T-helper 1 cell treated with Interleukin-12 subunit alpha and Interleukin-12 subunit beta and Interleukin-4 antibody, amounts not matched to agents 30 μg/mL and 1 μg/mL, for 36 hours (primary cell): ENCODE results near the gene RCOR3.

Source experiments
- H3K27ac Mint-ChIP-seq: one replicate; pipeline ENCODE4 v1.8.0; 2021; ENCODE audit warnings: mild to moderate bottlenecking, mixed read lengths
- H3K27me3 Mint-ChIP-seq: one replicate; pipeline ENCODE4 v1.8.0; 2021; ENCODE audit warnings: low read depth, mixed read lengths
- H3K36me3 Mint-ChIP-seq: one replicate; pipeline ENCODE4 v1.8.0; 2021; ENCODE audit warnings: low read depth, mixed read lengths
- H3K4me1 Mint-ChIP-seq: one replicate; pipeline ENCODE4 v1.8.0; 2021; ENCODE audit warnings: low read depth, mixed read lengths
- H3K4me3 Mint-ChIP-seq: one replicate; pipeline ENCODE4 v1.8.0; 2021; ENCODE audit warnings: mild to moderate bottlenecking, moderate library complexity, mixed read lengths
- H3K9me3 Mint-ChIP-seq: one replicate; pipeline ENCODE4 v1.8.0; 2021; ENCODE audit warnings: mixed read lengths

Gene RCOR3

GRCh38 chr1:211352465-211352864 lies 93.3 kb downstream of the RCOR3 start:
- Mint-ChIP-seq H3K36me3 (peaks cover 47% of the 10 kb centered on the region), H3K9me3 (peaks cover 15% of the 10 kb centered on the region), H3K27ac (no peak overlapping the region), H3K4me1 (peaks cover 39% of the 10 kb centered on the region), H3K27me3 (no peaks in the 10 kb centered on the region), H3K4me3 (no peak overlapping the region)

DNA sequence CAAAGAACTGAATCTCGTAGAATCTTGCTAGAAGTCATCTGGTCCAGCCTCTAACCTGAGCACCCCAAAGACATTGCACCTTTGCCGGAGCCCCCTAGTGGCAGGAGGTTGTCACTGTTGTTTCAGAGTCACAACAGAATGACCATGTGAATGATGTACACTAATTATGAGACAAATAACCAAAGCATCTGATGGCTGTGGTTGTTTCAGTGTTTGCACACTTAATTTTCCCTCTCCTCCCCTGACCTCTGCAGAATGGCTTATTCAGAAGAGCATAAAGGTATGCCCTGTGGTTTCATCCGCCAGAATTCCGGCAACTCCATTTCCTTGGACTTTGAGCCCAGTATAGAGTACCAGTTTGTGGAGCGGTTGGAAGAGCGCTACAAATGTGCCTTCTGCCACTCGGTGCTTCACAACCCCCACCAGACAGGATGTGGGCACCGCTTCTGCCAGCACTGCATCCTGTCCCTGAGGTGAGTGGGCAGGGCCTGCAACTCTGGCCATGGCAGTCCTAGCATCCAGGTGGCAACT lies 93.9 kb downstream of the RCOR3 start:
- Mint-ChIP-seq H3K27ac (peak overlapping the region; percentile 83), H3K4me3 (peak overlapping the region; percentile 59), H3K27me3 (no peaks in the 10 kb centered on the region), H3K36me3 (peaks cover 49% of the 10 kb centered on the region), H3K4me1 (peaks cover 41% of the 10 kb centered on the region), H3K9me3 (peaks cover 15% of the 10 kb centered on the region)

DNA sequence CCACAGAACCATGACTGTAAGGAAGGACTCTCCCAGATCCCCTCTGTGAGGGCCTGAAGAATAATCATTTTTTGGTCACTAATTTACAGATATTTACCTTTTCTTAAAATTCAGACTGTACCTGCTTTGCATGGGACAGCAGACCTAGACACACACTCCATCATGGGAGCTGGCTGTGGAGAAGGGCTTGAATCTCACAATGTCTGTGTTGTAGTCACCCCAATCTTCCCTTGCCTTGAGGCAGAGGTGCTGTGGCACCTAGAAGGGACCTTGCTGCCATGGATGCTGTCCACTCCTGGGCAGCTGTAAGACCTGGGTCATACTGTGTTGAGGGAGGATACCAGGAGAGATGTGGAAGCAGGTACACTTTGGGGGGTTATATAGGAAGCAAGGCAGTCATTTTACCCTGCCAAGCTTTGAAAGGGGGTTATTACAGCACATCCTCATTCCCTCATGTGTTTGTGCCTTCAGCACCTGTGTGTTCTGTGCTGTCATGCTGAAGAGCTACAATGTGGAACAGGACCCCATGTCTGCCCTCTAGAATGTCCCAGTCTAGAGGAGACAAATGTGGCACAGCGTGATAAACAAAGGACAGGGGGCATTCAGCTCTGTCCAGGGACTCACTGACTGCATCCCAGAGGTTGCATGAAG lies 94.5 kb downstream of the RCOR3 start:
- H3K4me3 Mint-ChIP-seq = peak overlapping the region; percentile 59
- peaks cover 49% of the 10 kb centered on the region for H3K36me3 Mint-ChIP-seq
- peaks cover 15% of the 10 kb centered on the region for H3K9me3 Mint-ChIP-seq
- H3K4me1 Mint-ChIP-seq = peaks cover 41% of the 10 kb centered on the region
- H3K27me3 Mint-ChIP-seq = no peaks in the 10 kb centered on the region
- H3K27ac Mint-ChIP-seq = peak overlapping the region; percentile 83

DNA sequence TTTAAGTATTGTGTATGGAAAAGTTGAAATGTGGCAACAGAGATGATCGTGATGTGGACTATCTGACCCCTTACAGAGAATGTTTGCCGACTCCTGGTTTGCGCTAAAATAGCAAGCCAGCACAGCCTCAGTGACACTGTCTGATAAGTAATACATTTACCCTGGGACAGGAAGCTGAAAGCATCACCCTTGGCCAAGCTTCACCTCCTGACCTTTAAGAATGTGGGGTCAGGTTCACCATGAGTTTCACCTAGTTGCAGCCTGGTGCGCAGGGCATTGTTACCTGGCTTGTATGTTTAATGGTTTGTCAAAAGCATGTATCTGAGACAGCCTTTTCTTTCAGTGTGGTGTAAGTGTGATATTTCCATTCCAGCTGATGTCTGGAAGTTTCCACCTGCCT lies 96.7 kb downstream of the RCOR3 start:
- H3K36me3 Mint-ChIP-seq = peaks cover 54% of the 10 kb centered on the region

GRCh38 chr1:211356723-211357407 lies 97.7 kb downstream of the RCOR3 start:
- Mint-ChIP-seq H3K4me1 (peaks cover 35% of the 10 kb centered on the region), H3K27me3 (no peaks in the 10 kb centered on the region)

More for the DNA sequence above, 96.7 kb downstream of the RCOR3 start:
- H3K9me3 Mint-ChIP-seq = peaks cover 15% of the 10 kb centered on the region
- H3K27ac Mint-ChIP-seq = no peak overlapping the region
- H3K4me3 Mint-ChIP-seq = no peak overlapping the region
- H3K27me3 Mint-ChIP-seq = no peaks in the 10 kb centered on the region
- peaks cover 42% of the 10 kb centered on the region for H3K4me1 Mint-ChIP-seq

GRCh38 chr1:211358685-211359084 lies 99.5 kb downstream of the RCOR3 start:
- no peak overlapping the region for H3K4me3 Mint-ChIP-seq
- H3K27ac Mint-ChIP-seq = no peak overlapping the region
- H3K36me3 Mint-ChIP-seq = peaks cover 44% of the 10 kb centered on the region
- H3K9me3 Mint-ChIP-seq = no peaks in the 10 kb centered on the region
- H3K27me3 Mint-ChIP-seq = no peaks in the 10 kb centered on the region
- peaks cover 22% of the 10 kb centered on the region for H3K4me1 Mint-ChIP-seq

More at GRCh38 chr1:211356723-211357407, 97.7 kb downstream of the RCOR3 start:
- H3K27ac Mint-ChIP-seq = peak overlapping the region; percentile 36
- H3K4me3 Mint-ChIP-seq = no peak overlapping the region
- peaks cover 53% of the 10 kb centered on the region for H3K36me3 Mint-ChIP-seq
- H3K9me3 Mint-ChIP-seq = peaks cover 9% of the 10 kb centered on the region

GRCh38 chr1:211359876-211360275 lies 100.7 kb downstream of the RCOR3 start:
- H3K36me3 Mint-ChIP-seq = peaks cover 44% of the 10 kb centered on the region
- no peak overlapping the region for H3K27ac Mint-ChIP-seq
- H3K4me1 Mint-ChIP-seq = peaks cover 20% of the 10 kb centered on the region
- no peaks in the 10 kb centered on the region for H3K9me3 Mint-ChIP-seq
- H3K27me3 Mint-ChIP-seq = no peaks in the 10 kb centered on the region
- H3K4me3 Mint-ChIP-seq = no peak overlapping the region

GRCh38 chr1:211361202-211361601 lies 102.0 kb downstream of the RCOR3 start:
- H3K9me3 Mint-ChIP-seq = no peaks in the 10 kb centered on the region
- peaks cover 14% of the 10 kb centered on the region for H3K4me1 Mint-ChIP-seq
- H3K27ac Mint-ChIP-seq = no peak overlapping the region
- no peak overlapping the region for H3K4me3 Mint-ChIP-seq
- H3K27me3 Mint-ChIP-seq = no peaks in the 10 kb centered on the region
- H3K36me3 Mint-ChIP-seq = peaks cover 50% of the 10 kb centered on the region
